Activated CD4-positive, alpha-beta T cell treated with anti-CD3 and anti-CD28 coated beads, Interleukin-2, amount 50 U/mL, for 4 hours (primary cell): ENCODE measurements around the gene ALDH7A1.
"Not testable (repeated sequence)": the region's sequence is repeated elsewhere in the genome, so short reads cannot be mapped to it uniquely, and the experiment has no call there.

Source experiments
- DNase-seq, 2 experiments: peaks; one replicate each; pipeline ENCODE4 v3.0.0-alpha.2; 2020

ALDH7A1 gene

GRCh38 chr5:126527892-126528291, 67.1 kb downstream of the ALDH7A1 start:
- no peak for DNase-seq

- DNase-seq = no peak
These were observed 67.9 kb downstream of the ALDH7A1 start for GRCh38 chr5:126527158-126527557.

- DNase-seq = no peak
These were observed 68.5 kb downstream of the ALDH7A1 start for GRCh38 chr5:126526493-126526892.

- DNase-seq = no peak
These were observed 69.3 kb downstream of the ALDH7A1 start for GRCh38 chr5:126525630-126526245.

GRCh38 chr5:126523818-126524510, 71.1 kb downstream of the ALDH7A1 start:
- DNase-seq = no peak

GRCh38 chr5:126521130-126521529, 73.9 kb downstream of the ALDH7A1 start:
- DNase-seq = no peak

GRCh38 chr5:126520593-126520953, 74.4 kb downstream of the ALDH7A1 start:
- DNase-seq = no peak

- DNase-seq = no peak
These were observed 75.1 kb downstream of the ALDH7A1 start for GRCh38 chr5:126519637-126520592.

GRCh38 chr5:126519223-126519622, 75.8 kb downstream of the ALDH7A1 start:
- DNase-seq = not testable (repeated sequence)

- no peak for DNase-seq
These were observed 78.2 kb downstream of the ALDH7A1 start for GRCh38 chr5:126516852-126517251.

GRCh38 chr5:126516133-126516532, 78.9 kb downstream of the ALDH7A1 start:
- no peak for DNase-seq

- DNase-seq = no peak
These were observed 79.7 kb downstream of the ALDH7A1 start for GRCh38 chr5:126515337-126515736.

GRCh38 chr5:126514558-126515141, 80.4 kb downstream of the ALDH7A1 start:
- DNase-seq = no peak

- no peak for DNase-seq
These were observed 80.9 kb downstream of the ALDH7A1 start for GRCh38 chr5:126514131-126514557.

- no peak for DNase-seq
These were observed 81.3 kb downstream of the ALDH7A1 start for GRCh38 chr5:126513703-126514102.

GRCh38 chr5:126513302-126513701, 81.7 kb downstream of the ALDH7A1 start:
- no peak for DNase-seq

- DNase-seq = no peak
These were observed 82.6 kb downstream of the ALDH7A1 start for GRCh38 chr5:126512451-126512850.

- no peak for DNase-seq
These were observed 83.1 kb downstream of the ALDH7A1 start for GRCh38 chr5:126511961-126512360.

GRCh38 chr5:126509339-126509738, 85.7 kb downstream of the ALDH7A1 start:
- no peak for DNase-seq

- DNase-seq = no peak
These were observed 86.1 kb downstream of the ALDH7A1 start for GRCh38 chr5:126508962-126509279.

- no peak for DNase-seq
These were observed 86.6 kb downstream of the ALDH7A1 start for GRCh38 chr5:126508251-126508961.

GRCh38 chr5:126506079-126506478, 88.9 kb downstream of the ALDH7A1 start:
- DNase-seq = no peak
